NCI-H345 treated with DMSO at 0.1 percent for 48 hours (cell line): ENCODE data around the gene FIBCD1.
"Not testable (repeated sequence)": the region's sequence is repeated elsewhere in the genome, so short reads cannot be mapped to it uniquely, and the experiment has no call there.

Experiments
- DNase-seq: peaks from one replicate; lab custom pipeline; 2025; ENCODE audit not compliant: unreplicated experiment; lab: John Stamatoyannopoulos, UW

FIBCD1 gene

GRCh38 chr9:130974697-130975096 is 35.6 kb upstream of the FIBCD1 start:
- no peak for DNase-seq

DNA sequence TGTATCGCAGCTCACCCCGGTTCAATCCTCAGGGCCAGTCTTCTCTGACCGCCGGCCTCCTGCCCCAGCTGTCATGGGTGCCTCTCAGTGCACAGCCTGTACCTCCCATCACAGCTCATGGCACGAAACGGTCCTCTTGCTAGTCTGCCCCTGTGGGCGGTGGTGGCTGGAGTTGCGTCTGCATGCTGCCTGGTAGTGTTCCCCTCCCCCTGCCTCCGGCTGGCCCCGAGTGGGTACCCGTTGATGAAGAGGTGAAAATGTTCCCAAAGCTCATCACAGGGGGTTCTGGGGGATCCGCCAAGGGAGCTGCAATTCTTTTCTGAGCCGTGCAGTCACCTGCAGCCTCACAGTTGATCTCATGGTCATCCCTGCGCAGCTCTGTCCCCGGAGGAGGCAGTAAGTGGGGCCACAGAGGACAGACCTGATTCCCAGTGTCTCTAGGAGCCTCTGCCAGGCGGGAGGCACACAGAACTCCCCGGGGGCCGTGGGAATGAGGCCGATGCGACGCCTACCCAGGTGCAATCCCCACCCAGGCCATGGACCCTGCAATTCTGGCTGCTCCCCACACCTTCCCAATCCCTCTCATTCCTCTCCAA is 34.7 kb upstream of the FIBCD1 start:
- DNase-seq, result no peak

- no peak for DNase-seq
Measured at GRCh38 chr9:130972957-130973685, 34.1 kb upstream of the FIBCD1 start.

DNA sequence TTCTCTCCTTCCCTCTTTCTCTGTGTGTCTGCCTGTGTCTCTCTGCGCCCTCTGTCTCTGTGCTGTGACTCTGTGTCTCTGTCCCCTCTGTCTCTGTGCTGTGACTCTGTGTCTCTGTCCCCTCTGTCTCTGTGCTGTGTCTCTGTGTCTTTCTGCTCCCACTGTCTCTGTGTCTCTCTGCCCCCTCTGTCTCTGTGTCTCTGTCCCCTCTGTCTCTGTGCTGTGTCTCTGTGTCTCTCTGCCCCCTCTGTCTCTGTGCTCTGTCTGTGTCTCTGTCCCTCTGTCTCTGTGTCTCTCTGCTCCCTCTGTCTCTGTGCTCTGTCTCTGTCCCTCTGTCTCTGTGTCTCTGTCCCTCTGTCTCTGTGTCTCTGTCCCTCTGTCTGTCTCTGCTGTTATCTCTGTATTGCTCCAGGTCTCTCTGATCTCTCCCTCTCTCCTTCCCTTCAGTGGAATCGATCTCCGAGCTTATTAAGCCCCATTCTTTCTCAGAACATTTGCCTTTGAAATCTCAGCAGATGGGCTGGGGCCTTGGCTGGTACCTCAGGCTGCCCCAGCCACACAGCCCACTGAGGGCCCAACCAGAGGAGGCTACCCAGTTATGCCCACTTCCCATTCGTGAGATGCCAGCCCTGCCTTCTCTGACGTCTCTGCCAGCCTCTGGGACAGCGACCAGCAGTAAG is 33.4 kb upstream of the FIBCD1 start:
- DNase-seq, result no peak

- DNase-seq, result no peak
Measured at GRCh38 chr9:130971294-130971849, 32.3 kb upstream of the FIBCD1 start.

DNA sequence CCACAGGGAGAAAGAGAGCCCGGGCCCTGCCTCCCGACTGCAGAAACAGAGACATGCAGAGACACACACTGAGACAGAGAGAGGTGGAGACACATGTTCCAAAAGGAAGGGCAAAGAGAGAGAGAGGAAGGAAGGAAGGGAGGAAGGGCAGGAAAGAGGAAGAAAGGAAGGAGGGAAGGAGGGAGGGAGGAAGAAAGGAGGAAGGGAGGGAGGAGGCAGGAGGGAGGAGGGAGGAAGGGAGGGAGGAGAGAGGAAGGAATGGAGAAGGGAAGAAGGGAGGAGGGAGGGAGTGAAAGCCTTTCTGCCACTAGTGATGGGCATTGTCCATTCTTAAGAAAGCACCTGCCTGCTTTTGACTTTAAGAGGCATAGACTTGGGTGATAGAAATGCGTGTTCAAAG is 31.8 kb upstream of the FIBCD1 start:
- DNase-seq, result no peak

DNA sequence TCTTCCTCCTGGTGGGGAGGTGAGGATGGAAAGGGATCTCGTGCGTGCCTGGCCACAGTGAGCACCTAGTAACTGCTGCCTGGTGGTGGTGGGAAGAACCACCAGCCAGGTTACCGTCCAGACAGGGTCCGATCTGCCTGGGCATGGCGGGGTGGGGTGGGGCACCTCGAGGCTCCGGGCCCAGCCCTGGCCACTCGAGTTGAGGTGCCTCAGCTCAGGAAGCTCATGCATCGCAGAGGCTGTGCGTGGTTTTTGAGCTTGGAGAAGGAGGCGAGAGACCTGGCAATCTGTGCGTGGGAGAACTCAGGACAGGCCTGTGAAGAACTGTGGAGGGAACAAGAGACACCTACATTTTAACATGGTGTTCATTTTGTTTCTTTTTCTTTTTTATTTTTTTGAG is 31.0 kb upstream of the FIBCD1 start:
- DNase-seq, result no peak

DNA sequence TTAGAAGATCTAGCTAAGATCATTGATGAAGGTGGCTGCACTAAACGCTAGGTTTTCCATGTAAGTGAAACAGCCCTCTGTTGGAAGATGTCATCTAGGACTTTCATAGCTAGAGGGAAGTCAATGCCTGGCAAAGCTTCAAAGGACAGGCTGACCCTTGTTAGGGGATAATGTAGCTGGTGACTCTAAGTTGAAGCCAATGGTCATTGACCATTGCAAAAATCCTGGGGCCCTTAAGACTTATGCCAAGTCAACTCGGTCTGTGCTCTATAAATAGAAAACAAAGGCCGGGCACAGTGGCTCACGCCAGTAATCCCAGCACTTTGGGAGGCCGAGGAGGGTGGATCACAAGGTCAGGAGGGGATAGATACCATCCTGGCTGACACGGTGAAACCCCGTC is 26.6 kb upstream of the FIBCD1 start:
- DNase-seq, result no peak

GRCh38 chr9:130963916-130964315 is 24.9 kb upstream of the FIBCD1 start:
- no peak for DNase-seq

- DNase-seq, result no peak
Measured at GRCh38 chr9:130963337-130963908, 24.4 kb upstream of the FIBCD1 start.

- no peak for DNase-seq
Measured at GRCh38 chr9:130962418-130963316, 23.6 kb upstream of the FIBCD1 start.

GRCh38 chr9:130961511-130962300 is 22.7 kb upstream of the FIBCD1 start:
- no peak for DNase-seq

GRCh38 chr9:130960522-130961378 is 21.7 kb upstream of the FIBCD1 start:
- no peak for DNase-seq

- no peak for DNase-seq
Measured at GRCh38 chr9:130959809-130960334, 20.8 kb upstream of the FIBCD1 start.

- not testable (repeated sequence) for DNase-seq
Measured at GRCh38 chr9:130958564-130958963, 19.5 kb upstream of the FIBCD1 start.

- DNase-seq, result no peak
Measured at GRCh38 chr9:130957451-130958203, 18.6 kb upstream of the FIBCD1 start.

- no peak for DNase-seq
Measured at GRCh38 chr9:130956636-130957450, 17.8 kb upstream of the FIBCD1 start.
